GM19099 (cell line): ENCODE data around the gene GPR158.

ENCODE experiments used
- POLR2A ChIP-seq: IDR thresholded peaks from 3 replicates; pipeline ENCODE4 v1.6.1; 2011; ENCODE audit warnings: low read depth; ENCODE audit not compliant: insufficient read length; ENCODE audit errors: extremely low read depth

The GPR158 gene

DNA sequence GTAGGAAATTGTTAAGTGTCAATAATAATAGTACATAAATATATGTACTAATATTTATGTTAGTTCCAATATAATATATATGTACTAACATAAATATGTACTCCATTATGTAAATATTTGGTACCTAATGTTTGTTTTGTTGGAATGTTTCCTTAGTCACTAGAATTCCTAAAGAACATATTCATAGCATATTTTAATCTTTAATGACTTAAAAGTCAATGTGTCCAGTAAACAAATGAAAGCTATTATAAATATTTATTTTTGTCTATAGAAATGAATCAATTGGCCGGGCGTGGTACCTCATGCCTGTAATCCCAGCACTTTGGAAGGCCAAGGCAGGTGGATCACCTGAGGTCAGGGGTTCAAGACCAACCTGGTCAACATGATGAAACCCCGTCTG lies 153.6 kb downstream of the GPR158 start:
- no peak for TF ChIP-seq POLR2A

DNA sequence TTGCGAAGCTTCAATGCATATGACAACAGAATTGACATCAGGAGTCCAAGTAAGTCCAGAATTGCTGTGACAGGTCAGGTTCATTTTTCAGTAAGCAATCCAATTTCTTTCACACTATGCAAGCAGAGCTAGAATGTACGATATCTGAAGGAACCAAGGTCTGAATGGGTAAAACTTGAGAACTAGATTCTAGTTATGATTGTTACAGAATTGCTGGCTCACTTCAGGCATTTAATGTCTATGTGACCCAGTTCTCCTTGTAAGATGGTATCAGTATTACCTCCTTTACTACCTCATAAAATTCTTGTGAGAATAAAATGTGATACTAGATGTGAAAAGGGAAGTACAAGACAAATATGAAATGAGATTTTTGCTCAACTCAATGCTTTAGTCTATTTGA lies 159.6 kb downstream of the GPR158 start:
- TF ChIP-seq POLR2A = no peak

DNA sequence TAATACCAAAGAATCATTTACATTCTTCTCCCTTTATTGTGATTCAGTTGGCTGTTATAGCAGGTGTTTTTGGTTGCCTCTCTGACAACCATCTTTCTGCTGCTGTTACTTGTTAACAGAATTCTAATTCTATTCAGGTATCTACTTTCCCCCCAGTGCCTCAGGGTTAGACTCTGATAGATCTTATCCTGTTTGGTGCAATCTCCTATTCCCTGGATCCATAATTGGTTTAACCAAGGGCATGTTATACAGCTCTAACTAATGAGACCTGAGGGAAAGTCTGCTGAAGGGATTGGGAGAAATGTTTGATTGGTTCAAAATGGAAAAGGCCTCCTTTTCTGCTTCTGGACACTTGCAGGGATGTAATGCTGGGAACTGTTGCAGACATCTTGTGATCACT lies 161.5 kb downstream of the GPR158 start:
- no peak for TF ChIP-seq POLR2A

DNA sequence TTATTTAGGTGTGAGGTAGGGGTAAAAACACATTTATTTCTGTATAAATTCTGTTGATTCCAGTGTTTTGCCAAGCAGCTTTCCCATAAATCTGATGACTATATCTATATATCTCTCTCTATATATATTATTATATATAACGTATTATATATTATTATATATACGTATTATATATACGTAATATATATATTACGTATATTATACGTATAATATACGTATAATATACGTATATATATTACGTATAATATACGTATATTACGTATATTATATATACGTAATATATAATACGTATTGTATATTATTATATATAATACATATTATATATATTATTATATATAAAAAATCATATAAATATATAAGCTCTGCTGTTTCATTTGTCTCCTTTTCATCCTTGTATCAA lies 163.5 kb downstream of the GPR158 start:
- TF ChIP-seq POLR2A = no peak

DNA sequence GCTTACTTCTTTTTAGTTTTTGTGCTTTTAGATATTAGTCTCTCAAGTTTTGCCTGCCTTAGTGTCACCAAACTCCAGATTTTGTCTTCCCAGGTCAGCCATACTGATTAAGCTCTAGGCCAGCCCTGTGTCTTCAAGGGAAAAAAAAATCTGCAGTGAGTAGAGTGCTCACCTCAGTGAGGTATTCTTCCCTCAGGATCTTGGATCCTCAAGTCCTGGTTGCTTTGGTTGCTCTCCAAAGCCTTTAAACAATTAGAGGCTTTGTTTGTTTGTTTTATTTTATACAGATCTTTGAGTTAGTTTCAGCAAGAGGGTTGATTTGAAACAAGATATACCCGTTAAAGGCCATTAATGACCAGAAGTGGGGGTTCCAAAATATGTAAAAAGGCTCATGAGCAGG lies 165.2 kb downstream of the GPR158 start:
- no peak for TF ChIP-seq POLR2A

DNA sequence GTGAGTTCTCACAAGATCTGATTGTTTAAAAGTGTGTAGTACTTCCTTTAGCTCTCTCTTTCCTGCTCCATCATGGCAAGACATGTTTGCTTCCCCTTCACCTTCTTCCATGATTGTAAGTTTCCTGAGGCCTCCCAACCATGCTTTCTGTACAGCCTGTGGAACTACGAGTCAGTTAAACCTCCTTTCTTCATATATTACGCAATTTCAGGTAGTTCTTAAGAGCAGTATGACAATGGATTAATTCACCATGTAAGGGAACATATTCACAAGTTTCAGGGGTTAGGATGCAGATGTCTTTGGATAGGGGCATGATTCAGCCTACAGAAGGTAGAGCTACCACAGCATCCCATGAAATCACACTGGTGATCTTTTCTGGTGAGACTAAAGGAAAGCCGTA lies 174.7 kb downstream of the GPR158 start:
- no peak for TF ChIP-seq POLR2A

DNA sequence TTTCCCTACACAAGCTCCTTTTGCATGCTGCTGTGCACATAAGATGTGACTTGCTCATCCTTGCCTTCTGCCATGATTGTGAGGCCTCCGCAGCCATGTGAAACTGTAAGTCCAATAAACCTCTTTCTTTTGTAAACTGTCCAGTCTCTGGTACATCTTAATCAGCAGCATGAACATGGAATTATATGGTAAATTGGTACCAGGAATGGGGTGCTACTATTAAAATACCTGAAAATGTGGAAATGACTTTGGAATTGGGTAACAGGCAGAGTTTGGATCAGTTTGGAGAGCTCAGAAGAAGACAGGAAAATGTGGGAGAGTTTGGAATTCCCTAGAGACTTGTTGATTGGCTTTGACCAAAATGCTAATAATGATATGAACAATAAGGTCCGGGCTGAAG lies 181.8 kb downstream of the GPR158 start:
- TF ChIP-seq POLR2A = no peak

DNA sequence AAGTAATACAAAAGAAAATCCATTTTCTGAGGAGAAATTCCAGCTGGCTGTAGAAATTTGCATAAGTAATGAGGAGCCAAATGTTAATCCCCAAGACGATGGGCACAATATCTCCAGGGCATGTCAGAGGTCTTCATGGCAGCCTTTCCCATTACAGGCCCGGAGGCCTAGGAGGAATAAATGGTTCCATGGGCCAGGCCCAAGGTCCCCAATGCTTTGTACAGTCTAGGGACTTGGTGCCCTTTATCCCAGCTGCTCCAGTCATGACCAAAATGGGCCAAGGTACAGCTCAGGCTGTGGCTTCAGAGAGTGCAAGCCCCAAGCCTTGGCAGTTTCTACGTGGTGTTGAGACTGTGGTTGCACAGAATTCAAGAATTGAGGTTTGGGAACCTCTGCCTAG lies 182.5 kb downstream of the GPR158 start:
- no peak for TF ChIP-seq POLR2A

DNA sequence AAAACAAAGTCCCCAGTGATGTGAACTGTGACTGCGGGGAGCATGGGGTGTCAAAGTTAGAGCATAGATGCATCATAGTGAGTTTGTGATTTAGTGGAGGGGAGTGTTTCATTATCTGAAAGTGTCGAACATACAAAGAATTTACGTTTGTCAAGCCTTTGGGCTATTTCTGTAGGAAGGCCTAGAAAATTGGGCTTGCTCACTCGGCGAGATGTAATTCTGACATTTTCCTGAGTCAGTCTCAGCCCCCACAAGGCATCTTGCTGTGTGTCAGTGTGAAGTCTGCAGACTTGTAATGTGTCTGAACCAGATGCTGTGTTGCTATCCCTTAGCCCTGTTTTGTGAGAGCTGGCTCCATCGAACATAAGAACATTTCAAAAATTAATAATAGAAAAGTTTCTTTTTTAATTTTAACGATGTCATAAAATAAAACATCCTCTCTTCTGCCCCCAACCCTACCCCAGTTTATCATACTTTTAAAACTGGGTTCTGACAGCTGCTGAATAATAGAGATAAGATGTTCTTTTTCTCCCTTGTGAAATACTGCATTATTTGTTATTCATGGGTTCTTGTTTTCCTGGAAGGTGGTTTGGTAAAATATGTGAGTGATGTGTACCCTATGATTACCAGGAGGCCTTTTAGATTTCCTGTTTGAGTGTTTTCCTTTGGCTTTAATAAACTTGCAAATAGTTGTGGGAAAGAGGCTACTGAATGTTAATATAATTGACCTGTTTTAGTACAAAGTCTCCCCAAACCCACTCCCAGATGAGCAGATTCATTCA lies 207.4 kb downstream of the GPR158 start:
- TF ChIP-seq POLR2A = no peak

DNA sequence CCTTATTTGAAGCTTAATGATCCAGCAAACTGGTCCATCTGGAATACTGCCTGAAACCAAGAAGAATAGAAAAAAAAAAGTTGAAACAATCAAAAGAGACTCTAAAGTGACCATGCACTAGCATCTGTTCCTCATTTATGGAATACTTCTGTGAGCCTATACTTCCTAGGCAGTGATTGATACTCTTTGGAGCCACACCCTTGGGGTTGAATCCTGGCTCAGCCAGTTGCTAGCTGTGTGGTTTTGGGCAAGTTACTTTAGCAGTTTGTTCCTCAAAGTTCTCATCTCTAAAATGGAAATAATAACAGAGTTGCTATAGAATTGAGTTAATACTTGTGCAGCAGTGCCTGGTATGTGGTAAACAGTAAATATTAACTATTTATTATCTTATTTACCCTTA lies 208.9 kb downstream of the GPR158 start:
- no peak for TF ChIP-seq POLR2A

DNA sequence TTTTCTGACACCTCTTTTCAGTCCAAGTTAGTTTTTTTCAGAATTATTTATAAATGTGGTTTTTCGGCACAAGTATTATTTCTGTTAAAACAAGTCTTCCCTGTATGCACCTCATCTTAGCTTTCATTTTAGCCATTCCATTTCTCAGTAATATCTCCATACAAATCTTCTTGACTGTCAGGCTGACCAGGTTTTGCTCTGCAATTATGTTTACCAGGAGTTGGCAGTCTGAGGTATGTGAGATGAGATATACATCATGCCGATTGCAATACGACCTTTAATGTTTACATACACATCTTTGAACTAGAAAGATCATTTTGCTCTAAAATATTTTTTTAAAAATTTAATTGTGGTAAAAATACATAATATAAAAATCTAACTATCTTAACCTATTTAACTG lies 209.8 kb downstream of the GPR158 start:
- TF ChIP-seq POLR2A = no peak

DNA sequence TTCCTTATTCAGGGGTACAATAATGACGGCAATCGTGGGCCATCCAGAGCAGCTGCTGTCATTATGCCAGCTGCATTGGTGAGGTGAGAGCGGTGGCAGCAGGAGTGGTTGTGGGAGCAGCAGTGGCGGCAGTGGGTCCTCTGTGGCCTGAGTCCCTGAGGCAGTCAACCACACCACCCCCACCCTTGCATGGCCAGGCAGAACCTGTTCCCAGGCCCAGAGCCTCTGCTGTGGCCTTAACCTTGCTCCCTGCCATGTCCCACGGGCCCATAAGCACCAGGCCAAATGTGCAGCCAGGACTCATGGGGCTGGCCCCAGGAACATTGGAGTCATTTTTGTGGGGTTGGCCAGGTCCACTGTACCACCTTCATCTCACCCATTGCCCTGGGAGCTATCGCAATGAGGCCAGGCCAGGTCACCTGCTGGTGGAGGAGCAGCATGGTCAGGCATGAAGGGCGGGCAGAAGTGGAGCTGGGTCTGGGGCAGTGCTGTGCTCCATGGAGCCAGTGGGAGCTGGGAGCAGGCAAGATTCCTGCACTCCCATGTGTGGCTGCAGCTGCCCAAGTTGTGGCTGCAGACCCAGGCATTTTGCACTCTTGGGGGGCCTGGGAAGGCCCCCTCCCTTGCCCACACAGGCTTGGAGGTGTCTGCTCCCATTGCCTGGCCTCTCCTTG lies 213.5 kb downstream of the GPR158 start:
- no peak for TF ChIP-seq POLR2A

DNA sequence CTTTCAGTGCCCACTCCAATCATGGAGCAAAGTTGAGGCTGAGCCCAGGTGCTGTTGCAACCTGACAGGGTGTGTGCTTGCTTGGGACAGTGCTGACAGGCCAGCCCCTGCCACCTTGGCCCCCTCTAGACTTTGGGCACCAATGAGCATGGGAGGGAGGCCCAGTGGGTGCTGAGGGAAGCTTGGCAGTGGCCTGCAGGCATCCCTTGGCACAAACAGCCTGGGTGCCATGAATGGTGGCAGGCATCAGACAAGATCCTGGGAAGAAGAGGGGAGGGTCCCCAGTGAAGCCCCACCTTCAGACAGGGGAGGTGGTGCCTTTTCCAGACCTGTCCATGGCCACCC lies 214.0 kb downstream of the GPR158 start:
- TF ChIP-seq POLR2A = no peak

DNA sequence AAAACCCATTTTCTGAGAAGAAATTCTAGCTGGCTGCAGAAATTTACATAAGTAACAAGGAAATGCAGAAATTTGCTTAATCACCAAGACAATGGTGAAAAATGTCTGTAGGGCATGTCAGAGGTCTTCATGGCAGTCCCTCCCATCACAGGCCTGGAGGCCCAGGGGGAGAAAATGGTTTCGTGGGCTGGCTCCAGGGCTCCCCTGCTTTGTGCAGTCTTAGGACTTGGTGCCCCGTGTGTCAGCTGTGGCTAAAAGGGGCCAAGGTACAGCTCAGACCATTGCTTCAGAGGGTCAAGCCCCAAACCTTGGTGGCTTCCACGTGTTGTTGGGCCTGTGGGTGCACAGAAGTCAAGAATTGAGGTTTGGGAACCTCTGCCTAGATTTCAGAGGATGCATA lies 215.9 kb downstream of the GPR158 start:
- no peak for TF ChIP-seq POLR2A

DNA sequence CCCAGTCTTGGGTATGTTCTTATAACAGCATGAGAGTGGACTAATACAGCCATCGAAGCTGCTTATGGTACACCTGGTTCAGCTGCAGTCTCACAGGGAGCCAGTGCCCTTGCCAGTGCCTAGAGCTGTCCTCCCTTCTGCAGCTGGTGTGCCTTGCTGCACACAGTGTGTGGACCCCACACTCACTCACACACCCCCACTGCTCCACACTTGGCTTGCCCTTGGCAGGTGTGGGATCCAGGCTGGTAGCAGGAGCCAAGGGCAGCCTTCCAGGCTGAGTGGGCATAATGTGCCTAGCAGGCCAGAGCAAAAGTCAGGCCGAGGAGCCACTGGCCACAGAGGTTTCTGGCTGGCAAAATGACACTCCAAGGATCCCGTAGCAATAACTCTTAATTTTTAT lies 217.3 kb downstream of the GPR158 start:
- TF ChIP-seq POLR2A = no peak

DNA sequence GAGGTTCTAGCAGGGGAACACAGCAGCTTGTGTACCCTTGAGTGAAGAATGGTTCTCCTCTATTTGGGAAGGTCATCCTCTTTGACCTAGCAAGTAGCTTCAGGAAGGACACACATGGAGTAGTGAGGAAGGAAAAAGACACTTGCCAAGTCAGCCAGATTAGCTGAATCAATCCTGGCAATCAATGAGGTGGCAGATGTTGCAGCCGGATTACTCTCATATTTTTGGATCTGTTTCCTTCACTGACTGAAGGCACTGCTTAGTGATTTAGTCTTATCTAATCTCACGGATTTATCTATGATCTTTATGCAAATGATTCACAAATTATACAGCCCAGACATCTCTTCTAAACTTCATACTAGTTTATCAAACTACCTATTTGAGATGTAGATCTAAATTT lies 218.8 kb downstream of the GPR158 start:
- no peak for TF ChIP-seq POLR2A

DNA sequence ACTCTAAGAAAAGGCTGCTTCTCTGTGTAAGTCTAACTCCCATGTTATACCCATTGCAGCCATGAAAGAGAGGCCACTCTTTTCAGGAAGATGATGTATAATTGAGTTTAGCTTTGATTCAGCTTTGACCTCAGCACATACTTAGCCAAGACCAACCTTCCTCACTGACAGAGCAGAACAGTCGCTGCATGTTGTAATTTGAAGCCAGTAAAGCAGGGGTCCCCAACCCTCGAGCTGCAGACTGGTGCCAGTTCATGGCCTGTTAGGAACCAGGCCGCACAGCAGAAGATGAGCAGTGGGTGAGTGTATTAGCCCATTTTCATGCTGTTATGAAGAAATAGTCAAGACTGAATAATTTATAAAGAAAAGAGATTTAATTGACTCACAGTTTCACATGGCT lies 223.9 kb downstream of the GPR158 start:
- no peak for TF ChIP-seq POLR2A
